ENCODE results near the gene CDC25C.
A peak's percentile ranks its signal among the peaks of the same experiment; 100 is the strongest.
"Not testable (repeated sequence)": the region's sequence is repeated elsewhere in the genome, so short reads cannot be mapped to it uniquely, and the experiment has no call there.

The CDC25C gene

GRCh38 chr5:138272681-138273080 lies 58.9 kb downstream of the CDC25C start:
- ATAC-seq (no peak), DNase-seq (no peak)
- Mint-ChIP-seq H3K27ac (no peak overlapping the region), H3K27me3 (peaks cover 50% of the 10 kb centered on the region), H3K9me3 (no peaks in the 10 kb centered on the region), H3K4me1 (peaks cover 21% of the 10 kb centered on the region), H3K4me3 (no peak overlapping the region)

DNA sequence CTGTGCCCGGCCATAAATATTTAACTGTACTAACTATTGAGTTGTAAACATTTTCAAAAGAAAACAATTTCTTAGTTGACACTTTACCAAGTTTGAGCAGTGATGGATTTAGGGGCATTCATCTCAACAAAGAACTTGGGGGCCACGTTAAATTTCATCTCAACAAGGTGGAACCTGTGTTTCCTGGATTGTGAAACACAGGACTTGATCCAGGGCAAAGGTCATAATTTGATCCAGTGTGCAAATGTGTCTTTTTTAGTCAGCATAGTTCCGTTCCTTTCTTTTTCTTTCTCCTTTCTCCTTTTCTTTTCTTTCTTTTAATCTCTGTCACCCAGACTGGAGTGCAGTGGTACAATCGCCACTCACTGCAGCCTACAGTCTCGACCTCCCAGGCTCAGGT lies 60.3 kb downstream of the CDC25C start:
- no peak for ATAC-seq
- peaks cover 56% of the 10 kb centered on the region for H3K27me3 Mint-ChIP-seq
- H3K9me3 Mint-ChIP-seq = no peaks in the 10 kb centered on the region
- no peak overlapping the region for H3K4me3 Mint-ChIP-seq
- H3K4me1 Mint-ChIP-seq = peaks cover 21% of the 10 kb centered on the region
- DNase-seq = no peak
- no peak overlapping the region for H3K27ac Mint-ChIP-seq

DNA sequence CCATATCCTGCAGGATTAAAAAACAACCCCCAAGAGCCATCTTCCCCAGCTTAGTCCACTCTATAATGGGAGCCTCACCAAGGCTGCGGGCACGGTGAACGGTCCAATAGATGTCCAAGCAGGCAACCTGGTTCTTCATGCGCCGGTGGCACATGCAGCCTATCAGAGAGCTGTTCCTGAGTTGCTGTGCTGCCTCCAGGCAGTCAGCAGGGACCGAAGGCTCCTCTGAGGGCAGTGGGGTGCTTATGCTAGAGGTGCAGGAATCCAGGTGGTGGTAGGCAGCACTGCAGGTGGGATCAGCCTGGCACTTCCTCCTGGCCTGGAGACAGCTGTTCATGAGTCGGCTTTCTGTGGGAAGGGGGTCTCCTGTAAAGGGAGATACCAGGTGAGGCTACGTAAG lies 67.4 kb downstream of the CDC25C start:
- Mint-ChIP-seq H3K27ac (no peak overlapping the region), H3K27me3 (peaks cover 24% of the 10 kb centered on the region), H3K4me3 (no peak overlapping the region), H3K9me3 (no peaks in the 10 kb centered on the region), H3K4me1 (peaks cover 6% of the 10 kb centered on the region)
- no peak for DNase-seq
- no peak for ATAC-seq

DNA sequence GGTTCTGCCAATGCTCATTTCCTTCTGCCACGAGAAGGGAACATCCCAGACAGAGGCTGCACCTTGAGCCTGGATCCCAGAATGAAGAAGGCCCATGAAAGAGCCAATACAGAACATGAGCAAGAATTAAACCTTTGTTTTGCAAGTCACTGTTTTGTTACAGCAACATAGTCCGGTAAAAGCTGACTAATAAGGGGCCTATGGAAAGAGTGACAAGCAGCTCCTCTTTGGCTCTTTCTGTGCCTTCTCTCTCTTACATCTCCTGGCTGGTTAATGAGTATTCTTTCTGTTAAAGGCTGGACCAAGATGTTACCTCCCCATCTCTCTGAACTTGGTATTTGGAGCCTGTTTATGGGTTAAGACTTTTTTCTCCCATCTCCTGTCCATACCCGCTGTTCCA lies 68.0 kb downstream of the CDC25C start:
- Mint-ChIP-seq H3K27me3 (peaks cover 18% of the 10 kb centered on the region), H3K9me3 (no peaks in the 10 kb centered on the region), H3K27ac (no peak overlapping the region), H3K4me1 (peaks cover 6% of the 10 kb centered on the region), H3K4me3 (no peak overlapping the region)
- ATAC-seq = no peak
- DNase-seq = no peak

DNA sequence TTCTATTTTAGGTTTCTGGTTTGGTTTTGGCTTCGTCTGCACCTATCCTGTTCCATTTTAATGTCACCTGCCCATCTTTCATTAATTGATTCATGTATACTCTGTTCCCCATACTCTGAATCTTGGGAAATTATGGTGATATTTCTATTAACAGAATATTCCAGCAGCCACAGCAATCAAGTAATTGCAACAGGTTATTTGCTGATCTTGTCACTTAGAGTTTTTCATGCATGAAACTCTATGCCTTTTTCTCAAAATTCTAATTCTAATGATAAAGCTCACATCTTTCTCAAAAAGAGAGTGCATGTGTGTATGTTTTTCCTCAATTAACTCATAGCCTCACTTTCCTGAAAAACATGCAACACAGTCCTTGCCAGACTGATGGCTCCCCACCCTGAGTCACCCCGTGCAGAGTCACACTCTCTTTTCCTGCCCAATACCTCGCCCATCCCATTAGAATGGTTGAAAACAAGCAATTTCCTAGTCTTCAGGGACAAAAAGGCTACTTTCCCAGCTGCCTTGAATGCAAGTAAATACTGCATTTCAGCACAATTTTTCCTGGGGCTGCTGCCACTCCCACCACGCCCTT lies 72.8 kb downstream of the CDC25C start:
- Mint-ChIP-seq H3K27me3 (no peaks in the 10 kb centered on the region), H3K4me1 (peaks cover 4% of the 10 kb centered on the region), H3K4me3 (no peak overlapping the region), H3K9me3 (no peaks in the 10 kb centered on the region), H3K27ac (no peak overlapping the region)
- ATAC-seq (no peak), DNase-seq (no peak)

- DNase-seq (no peak), ATAC-seq (no peak)
- Mint-ChIP-seq H3K9me3 (no peaks in the 10 kb centered on the region), H3K27me3 (no peaks in the 10 kb centered on the region), H3K27ac (no peak overlapping the region), H3K4me1 (no peaks in the 10 kb centered on the region), H3K4me3 (no peak overlapping the region)
Observed at GRCh38 chr5:138257583-138257982, 74.0 kb downstream of the CDC25C start.

DNA sequence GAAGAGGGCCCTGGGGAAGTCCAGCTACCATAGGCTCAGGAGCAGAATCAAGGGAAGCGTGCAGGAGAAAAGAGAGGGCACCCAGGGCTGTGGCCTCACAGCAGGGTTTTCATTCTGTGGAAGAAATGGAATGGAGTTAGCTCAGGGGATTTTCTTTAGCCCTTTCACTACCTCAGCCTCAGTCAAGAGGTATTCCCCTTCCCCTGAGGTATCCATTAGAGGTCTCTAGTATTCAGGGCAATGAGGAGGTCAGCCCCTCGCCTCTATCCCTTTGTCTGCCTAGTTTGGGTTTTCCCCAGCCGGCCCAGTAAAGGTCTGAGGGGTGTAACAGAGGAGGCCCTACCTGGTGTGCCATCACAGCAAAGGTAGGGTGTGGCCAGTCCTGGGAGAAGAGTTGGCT lies 78.7 kb downstream of the CDC25C start:
- ATAC-seq = no peak
- H3K9me3 Mint-ChIP-seq = no peaks in the 10 kb centered on the region
- no peak for DNase-seq
- no peak overlapping the region for H3K4me3 Mint-ChIP-seq
- no peaks in the 10 kb centered on the region for H3K27me3 Mint-ChIP-seq
- H3K27ac Mint-ChIP-seq = no peak overlapping the region
- H3K4me1 Mint-ChIP-seq = no peaks in the 10 kb centered on the region

DNA sequence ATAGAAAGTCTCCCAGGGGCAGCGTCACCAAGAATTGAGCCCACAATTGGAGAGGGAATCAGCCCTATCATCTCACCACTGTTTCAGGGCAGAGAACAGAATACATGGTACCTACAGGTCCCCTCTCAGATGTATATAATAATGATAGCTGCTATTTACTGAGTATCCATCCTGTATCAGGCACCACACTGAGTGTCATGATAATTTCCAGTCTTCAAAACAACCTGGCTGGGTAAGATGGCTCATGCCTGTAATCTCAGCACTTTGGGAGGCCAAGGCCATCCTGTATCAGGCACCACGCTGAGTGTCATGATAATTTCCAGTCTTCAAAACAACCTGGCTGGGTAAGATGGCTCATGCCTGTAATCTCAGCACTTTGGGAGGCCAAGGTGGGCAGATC lies 83.8 kb downstream of the CDC25C start:
- not testable (repeated sequence) for ATAC-seq, H3K4me1 Mint-ChIP-seq, DNase-seq, H3K27ac Mint-ChIP-seq, H3K9me3 Mint-ChIP-seq, H3K4me3 Mint-ChIP-seq
- H3K27me3 Mint-ChIP-seq = peaks cover 17% of the 10 kb centered on the region

DNA sequence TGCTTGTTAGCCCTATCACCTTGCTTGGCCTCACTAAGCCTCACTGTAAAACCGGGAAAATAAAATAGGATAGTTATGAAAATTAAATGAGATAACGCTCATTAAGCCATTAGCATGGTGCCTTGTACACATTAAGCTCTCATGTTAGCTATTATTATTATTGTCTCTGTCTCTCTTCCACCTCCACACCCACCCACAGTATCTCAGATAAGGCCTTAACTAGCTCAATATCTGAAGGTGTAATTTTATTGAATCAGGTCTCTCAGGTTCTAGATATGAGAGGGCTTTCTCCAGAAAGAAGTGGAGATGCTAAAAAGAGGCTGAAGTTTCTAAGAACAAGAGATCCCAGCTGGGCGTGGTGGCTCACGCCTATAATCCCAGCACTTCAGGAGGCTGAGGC lies 84.8 kb downstream of the CDC25C start:
- ATAC-seq (no peak), DNase-seq (no peak)

DNA sequence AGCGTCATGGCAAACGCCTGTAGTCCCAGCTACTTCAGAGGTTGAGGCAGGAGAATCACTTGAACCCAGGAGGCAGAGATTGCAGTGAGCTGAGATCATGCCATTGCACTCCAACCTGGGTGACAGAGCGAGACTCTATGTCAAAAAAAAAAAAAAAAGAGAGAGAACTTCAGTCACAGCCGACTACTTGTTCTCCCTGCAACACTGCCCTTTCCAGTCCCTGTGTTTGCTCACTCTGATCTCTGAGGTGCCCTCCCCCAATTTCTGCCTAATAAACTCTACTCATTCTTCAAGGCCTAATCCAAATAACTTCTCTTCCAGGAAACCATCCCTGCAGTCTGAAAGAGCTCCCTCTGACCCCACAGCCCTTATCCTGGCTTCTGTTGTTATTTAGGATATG lies 85.3 kb downstream of the CDC25C start:
- Mint-ChIP-seq H3K27ac (no peak overlapping the region), H3K9me3 (no peaks in the 10 kb centered on the region), H3K4me3 (no peak overlapping the region)

More for the DNA sequence above, 84.8 kb downstream of the CDC25C start:
- no peak overlapping the region for H3K27ac Mint-ChIP-seq
- no peaks in the 10 kb centered on the region for H3K9me3 Mint-ChIP-seq
- peaks cover 26% of the 10 kb centered on the region for H3K27me3 Mint-ChIP-seq
- no peak overlapping the region for H3K4me3 Mint-ChIP-seq
- no peaks in the 10 kb centered on the region for H3K4me1 Mint-ChIP-seq

DNA sequence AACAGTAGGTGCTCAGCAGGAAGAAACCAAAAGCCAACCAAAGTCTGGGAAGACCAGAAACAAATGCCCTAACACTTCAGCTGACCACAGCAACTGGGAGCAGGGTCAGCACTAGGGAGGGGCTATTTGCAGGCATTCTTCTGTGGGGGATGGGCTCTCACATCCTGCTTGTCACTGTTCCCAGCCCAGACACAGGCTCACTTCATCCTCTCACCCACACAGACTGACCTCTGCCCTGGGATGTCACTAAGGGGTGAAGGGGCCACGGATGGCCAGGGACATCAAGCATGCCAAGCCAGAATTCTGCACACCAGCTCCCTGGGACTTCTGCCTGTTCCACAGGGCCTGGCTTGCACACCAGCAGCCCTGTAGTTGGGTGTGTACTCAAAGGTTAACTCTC lies 85.9 kb downstream of the CDC25C start:
- Mint-ChIP-seq H3K9me3 (no peaks in the 10 kb centered on the region), H3K4me1 (peaks cover 9% of the 10 kb centered on the region), H3K27ac (no peak overlapping the region), H3K4me3 (no peak overlapping the region), H3K27me3 (peaks cover 37% of the 10 kb centered on the region)
- ATAC-seq (no peak), DNase-seq (no peak)

More for the DNA sequence above, 85.3 kb downstream of the CDC25C start:
- DNase-seq (no peak), ATAC-seq (no peak)
- Mint-ChIP-seq H3K4me1 (peaks cover 3% of the 10 kb centered on the region), H3K27me3 (peaks cover 31% of the 10 kb centered on the region)

DNA sequence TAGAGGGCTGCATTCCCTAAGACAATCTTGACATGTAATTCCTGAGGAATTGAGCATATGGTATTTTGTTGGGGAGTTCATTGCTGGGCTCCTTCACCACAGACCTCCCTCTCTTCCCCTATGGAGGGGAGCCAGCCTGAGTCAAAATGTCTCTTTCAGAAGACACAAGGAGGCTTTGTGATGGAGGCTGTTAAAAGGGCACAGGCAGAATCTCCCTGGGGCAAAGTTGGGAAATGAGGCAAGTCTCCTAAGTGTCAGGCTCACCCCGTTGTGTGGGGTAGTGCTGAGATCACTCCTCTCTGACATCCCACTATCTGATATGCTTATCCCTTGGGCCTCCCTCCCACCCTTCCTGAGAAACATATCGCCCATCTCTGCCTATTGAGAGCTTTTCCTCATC lies 87.8 kb downstream of the CDC25C start:
- DNase-seq (no peak), ATAC-seq (no peak)
- H3K9me3 Mint-ChIP-seq = no peaks in the 10 kb centered on the region
- H3K4me1 Mint-ChIP-seq = peaks cover 13% of the 10 kb centered on the region
- H3K4me3 Mint-ChIP-seq = no peak overlapping the region
- peaks cover 54% of the 10 kb centered on the region for H3K27me3 Mint-ChIP-seq
- H3K27ac Mint-ChIP-seq = no peak overlapping the region

- no peak for DNase-seq
- H3K4me1 Mint-ChIP-seq = peaks cover 13% of the 10 kb centered on the region
- H3K27ac Mint-ChIP-seq = no peak overlapping the region
- peaks cover 59% of the 10 kb centered on the region for H3K27me3 Mint-ChIP-seq
- H3K9me3 Mint-ChIP-seq = no peaks in the 10 kb centered on the region
- peak; percentile 48 for ATAC-seq
- peak overlapping the region; percentile 35 to 51 for H3K4me3 Mint-ChIP-seq
Observed at GRCh38 chr5:138241688-138242571, 89.7 kb downstream of the CDC25C start.

- H3K4me1 Mint-ChIP-seq = peaks cover 13% of the 10 kb centered on the region
- DNase-seq (no peak), ATAC-seq (peak; percentile 86)
- peaks cover 59% of the 10 kb centered on the region for H3K27me3 Mint-ChIP-seq
- no peaks in the 10 kb centered on the region for H3K9me3 Mint-ChIP-seq
- peak overlapping the region; percentile 5 to 43 for H3K4me3 Mint-ChIP-seq
- H3K27ac Mint-ChIP-seq = no peak overlapping the region
Observed at GRCh38 chr5:138240650-138241385, 90.8 kb downstream of the CDC25C start.

GRCh38 chr5:138238034-138238433 lies 93.6 kb downstream of the CDC25C start:
- Mint-ChIP-seq H3K9me3 (no peaks in the 10 kb centered on the region), H3K27ac (no peak overlapping the region), H3K27me3 (peaks cover 60% of the 10 kb centered on the region), H3K4me3 (no peak overlapping the region), H3K4me1 (peaks cover 13% of the 10 kb centered on the region)
- ATAC-seq = no peak
- no peak for DNase-seq

All from stimulated activated naive CD8-positive, alpha-beta T cell treated with anti-CD3 and anti-CD28 coated beads, Interleukin-15, amount 100 ng/mL, for 72 hours (primary cell).